Measurements from ENCODE around the gene ARHGAP42. TPM values are rescaled to one million over a fixed set of nuclear protein-coding genes. Genes with fewer than 3 reads are reported as not detected.

Gene ARHGAP42
- total and polyA plus RNA-seq, 2 of the 13 experiments (the other 11 are each of a cell fraction or from before 2014, with no cell fraction given) = 2.5 to 4.3 TPM

- no peak overlapping the region for H3K9ac ChIP-seq (ENCODE audit: insufficient read depth, low read depth, low read length)
- H3K4me1 ChIP-seq (ENCODE audit: insufficient read depth, low read length) = peaks cover 15% of the 10 kb centered on the region
- FAIRE-seq (no peak), DNase-seq (ENCODE audit: low spot score) (no peak), ATAC-seq (no peak)
- no peak overlapping the region for H2AFZ ChIP-seq (ENCODE audit: low read length)
- H3K27ac ChIP-seq (ENCODE audit: extremely low read length, insufficient read depth, low read length) = no peak overlapping the region
- intact Hi-C loops (cut with micrococcal nuclease; ENCODE audit: unreplicated experiment) = no loop called here
- in situ Hi-C loops (cut with HindIII; ENCODE audit: extremely low pct_ligation_motif_present, low pct_unique_long_range_greater_than_20kb) = no loop called here
- no TSS peak for BruUV-seq (replicated peaks)
- H4K20me1 ChIP-seq (ENCODE audit: insufficient read depth, low read length) = no peaks in the 10 kb centered on the region
- ChIA-PET POLR2A (no interaction called here), CTCF (ENCODE audit: low intra/inter-chr PET ratio, low total read pairs) (no interaction called here)
- no peaks in the 10 kb centered on the region for H3K9me3 ChIP-seq (ENCODE audit: low read length)
- H3K79me2 ChIP-seq (ENCODE audit: insufficient read depth, low read length) = no peaks in the 10 kb centered on the region
- 62% methylated on average over 1 of the region's 1 CpG for WGBS (ENCODE audit: low lambda C conversion rate)
- no peak for TF ChIP-seq RFXANK (CRISPR knock-in tag; IDR thresholded peaks at IDR 0.05)
- no peak for TF ChIP-seq HOXD1 (CRISPR knock-in tag; IDR thresholded peaks at IDR 0.05)
- TF ChIP-seq HMGXB3 (CRISPR knock-in tag; IDR thresholded peaks at IDR 0.05; ENCODE audit: borderline replicate concordance) = no peak
- TF ChIP-seq SIN3A (IDR thresholded peaks at IDR 0.05; ENCODE audit: borderline replicate concordance, low read depth, low read length) = no peak
- TF ChIP-seq EEA1 (CRISPR knock-in tag; IDR thresholded peaks at IDR 0.05; ENCODE audit: borderline replicate concordance) = no peak
- TF ChIP-seq DNMT3B (CRISPR knock-in tag; conservative IDR thresholded peaks at IDR 0.05) = no peak
- no peak for TF ChIP-seq ZNF432 (CRISPR knock-in tag; IDR thresholded peaks at IDR 0.05; ENCODE audit: borderline replicate concordance)
- TF ChIP-seq RFX1 (IDR thresholded peaks at IDR 0.05) = no peak
- no peak overlapping the region for H3K4me3 ChIP-seq (replicated peaks in 1 of 3; ENCODE audit: insufficient read depth in 1 of 3, low read depth in 2 of 3, low read length in 3 of 3)
- no peaks in the 10 kb centered on the region for H3K27me3 ChIP-seq (ENCODE audit: control insufficient read depth in 1 of 2, insufficient read depth in 2 of 2, low read length in 2 of 2)
- no peaks in the 10 kb centered on the region for H3K36me3 ChIP-seq (replicated peaks in 1 of 2; ENCODE audit: control insufficient read depth in 1 of 2, insufficient read depth in 2 of 2, low read length in 2 of 2)
- H3K4me2 ChIP-seq (ENCODE audit: low read depth, low read length) = no peak overlapping the region
These were observed 145.7 kb downstream of the ARHGAP42 start for GRCh38 chr11:100832829-100833228.

Measured in HepG2 (cell line).